ENCODE measurements around the gene C3orf20.

Gene C3orf20

DNA sequence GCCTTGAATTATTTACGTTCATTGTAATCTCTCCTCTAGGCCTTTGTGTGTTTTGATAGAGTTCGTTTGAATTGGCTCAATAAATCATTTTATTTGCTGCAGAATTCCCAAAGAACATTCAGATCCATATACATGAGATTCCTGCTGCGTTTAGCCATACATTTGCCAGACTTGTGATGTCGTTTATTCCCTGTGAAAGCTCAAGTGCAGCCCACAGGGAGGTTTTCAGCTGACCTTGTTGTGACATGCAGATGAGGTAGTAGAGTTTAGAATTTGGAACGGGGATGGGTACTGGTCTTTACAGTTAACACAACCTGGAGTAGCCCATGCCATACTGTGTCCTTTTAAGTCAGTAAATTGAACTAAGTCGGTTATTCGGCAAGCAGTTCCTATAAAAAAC, at the start of gene C3orf20:
Gene C3orf20 (plus strand): TSS at position 301 of the 400 bp plus-strand sequence. CDS start 7,573 bp downstream, outside the sequence.
- no peak for DNase-seq (ENCODE audit: low read depth)

DNA sequence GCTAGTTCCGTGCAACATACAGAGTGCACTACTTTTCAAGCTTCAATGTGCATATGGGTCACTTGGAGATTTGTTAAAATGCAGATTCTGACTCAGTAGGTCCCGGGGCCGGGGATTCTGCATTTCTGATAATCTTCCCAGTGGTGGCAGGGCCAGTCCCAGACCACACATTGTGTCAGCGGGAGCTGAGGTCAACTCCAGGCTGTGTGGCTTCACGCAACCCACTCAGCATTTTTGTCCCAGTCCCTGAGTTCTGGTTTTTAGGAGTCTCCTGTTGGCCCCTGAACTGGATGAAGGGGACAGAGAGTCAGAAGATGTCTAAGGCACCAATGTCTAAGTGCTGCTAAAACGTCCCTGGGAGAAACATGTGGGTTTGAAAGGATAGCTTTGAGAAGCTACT, 49.5 kb upstream of the C3orf20 start:
- no peak for DNase-seq (ENCODE audit: low read depth)

GRCh38 chr3:14627815-14628214, 47.1 kb upstream of the C3orf20 start:
- no peak for DNase-seq (ENCODE audit: low read depth)

- no peak for DNase-seq (ENCODE audit: low read depth)
Measured at GRCh38 chr3:14628406-14628805, 46.5 kb upstream of the C3orf20 start.

GRCh38 chr3:14630404-14631100, 44.4 kb upstream of the C3orf20 start:
- DNase-seq (ENCODE audit: low read depth) = no peak

DNA sequence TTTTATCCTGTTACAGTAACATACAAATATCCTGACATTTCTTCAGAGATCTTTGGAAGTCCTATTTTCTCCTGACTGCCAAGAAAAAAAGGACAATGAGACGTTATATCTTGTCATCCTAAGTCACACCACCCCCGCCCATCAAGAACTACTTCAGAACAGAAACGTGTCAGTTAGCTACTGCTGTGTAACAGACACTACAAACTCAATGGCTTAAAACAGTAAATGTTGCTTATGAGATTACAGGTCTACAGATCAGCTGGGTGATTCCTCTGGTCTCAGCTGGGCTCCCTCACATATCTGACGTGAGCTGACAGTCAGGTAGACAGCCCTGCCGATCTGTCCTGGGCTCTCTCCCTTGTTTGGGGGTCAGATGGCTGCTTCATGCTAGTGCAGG, 43.8 kb upstream of the C3orf20 start:
- DNase-seq (ENCODE audit: low read depth) = no peak

DNA sequence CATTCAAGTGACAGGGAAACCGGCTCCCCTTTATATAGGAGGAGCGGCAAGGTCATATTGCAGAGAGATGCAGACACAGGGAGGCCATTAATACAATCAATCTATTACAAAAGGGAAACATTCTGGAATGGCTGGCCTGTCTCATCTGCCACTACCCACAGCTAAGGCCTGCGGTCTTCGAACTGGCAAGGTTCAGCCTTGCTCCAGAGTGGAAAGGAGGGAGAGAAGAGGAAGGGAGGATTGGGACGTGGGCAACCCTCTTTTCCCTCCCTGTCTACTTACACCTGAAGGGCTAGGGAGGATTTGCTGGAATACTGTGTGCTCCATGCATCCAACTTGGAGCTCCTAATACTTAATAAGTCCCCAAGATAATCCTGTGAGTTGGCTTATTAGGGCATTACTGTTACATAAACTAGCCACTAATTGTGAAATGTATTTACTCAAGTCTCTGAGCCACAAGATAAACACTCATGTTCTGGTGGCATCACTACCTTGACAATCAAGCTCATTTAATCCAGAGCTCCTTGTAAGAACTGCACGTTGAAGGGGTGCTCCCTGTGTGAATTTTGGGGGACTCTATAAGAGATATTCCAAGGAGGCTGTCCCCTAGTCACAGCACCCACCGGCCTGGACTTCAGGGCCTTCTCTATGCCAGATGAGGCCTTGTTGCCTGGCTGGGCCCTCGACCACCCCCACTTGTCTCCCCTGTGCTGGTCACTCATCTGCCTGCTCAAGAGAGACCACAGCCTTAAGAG, 43.1 kb upstream of the C3orf20 start:
- no peak for DNase-seq (ENCODE audit: low read depth)

- DNase-seq (ENCODE audit: low read depth) = no peak
Measured at GRCh38 chr3:14632442-14632930, 42.5 kb upstream of the C3orf20 start.

- DNase-seq (ENCODE audit: low read depth) = no peak
Measured at GRCh38 chr3:14633417-14633816, 41.5 kb upstream of the C3orf20 start.

DNA sequence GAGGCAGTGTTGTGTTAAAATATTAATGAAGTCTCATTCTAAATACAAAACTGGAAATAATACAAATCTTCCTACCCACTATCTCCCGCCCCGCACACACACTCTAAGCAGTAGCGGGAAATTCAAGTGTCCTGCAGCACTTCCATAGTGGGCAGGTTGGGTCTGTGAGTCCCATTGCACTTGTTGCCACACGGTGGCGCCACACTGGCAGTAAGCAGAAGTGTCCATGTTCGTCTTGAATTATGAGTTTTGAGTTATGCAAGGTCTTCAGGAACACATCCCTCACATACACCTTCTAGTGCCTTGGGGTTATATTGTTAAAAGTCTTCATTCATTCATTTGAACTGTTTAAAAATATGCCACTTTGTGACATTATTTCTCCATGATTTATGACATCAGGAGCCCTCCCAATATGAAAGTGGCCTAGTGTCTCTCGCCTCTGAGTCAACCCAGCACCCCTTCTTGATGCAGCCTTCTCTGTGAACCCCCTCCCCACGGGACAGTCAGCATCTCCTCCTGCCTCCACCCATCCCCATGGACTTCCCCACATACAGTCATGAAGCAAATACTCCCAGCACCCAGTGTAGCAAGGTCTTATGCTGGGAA, 41.0 kb upstream of the C3orf20 start:
- DNase-seq (ENCODE audit: low read depth) = peak; percentile 47

- DNase-seq (ENCODE audit: low read depth) = no peak
Measured at GRCh38 chr3:14634763-14635400, 40.1 kb upstream of the C3orf20 start.

DNA sequence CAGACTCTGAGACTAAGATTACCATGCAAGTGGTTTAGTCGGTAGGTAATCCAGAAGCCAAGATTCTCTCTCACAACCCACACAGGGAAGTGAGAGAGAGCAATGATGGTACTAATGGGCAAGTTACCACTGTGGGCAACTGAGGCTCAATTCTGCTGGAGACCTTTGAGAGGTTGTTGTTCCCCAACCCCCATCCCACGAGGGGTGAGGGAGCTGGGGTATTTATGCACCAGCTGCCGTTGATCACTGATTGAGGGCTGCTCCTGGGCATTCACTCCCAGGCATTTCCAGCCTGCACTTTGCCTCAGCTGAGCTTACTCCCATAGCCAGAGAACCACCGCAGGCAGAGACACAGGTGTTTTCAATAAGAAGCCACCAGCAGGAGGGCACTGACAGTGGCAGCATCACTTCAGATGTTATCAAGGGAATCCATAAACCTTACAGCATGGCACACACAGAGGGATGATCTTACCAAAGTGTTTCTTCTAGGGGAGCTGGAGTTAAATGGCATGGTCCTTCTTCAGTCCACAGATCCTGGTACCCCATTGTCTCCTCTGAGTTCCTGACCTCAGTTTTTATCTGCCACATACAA, 38.3 kb upstream of the C3orf20 start:
- no peak for DNase-seq (ENCODE audit: low read depth)

DNA sequence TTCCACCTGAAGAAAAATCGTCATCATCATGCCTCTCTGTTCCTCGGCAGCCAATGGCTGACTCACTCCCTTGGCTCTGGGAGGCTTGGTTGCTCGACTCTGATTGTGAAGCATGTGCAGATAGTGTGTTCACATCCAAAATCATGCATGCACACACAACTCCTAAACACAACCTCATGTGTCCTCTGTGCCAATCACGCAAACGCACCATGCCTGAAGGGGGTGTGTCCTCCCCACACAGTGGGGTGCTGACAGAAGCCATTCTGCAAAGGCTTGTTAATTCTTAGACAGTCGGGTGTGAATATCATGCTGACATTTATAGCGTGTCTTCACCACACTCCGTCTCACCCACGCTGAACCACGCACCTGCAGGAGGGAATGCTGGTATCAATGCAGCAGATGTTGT, 34.8 kb upstream of the C3orf20 start:
- no peak for DNase-seq (ENCODE audit: low read depth)

- DNase-seq (ENCODE audit: low read depth) = no peak
Measured at GRCh38 chr3:14640734-14641133, 34.2 kb upstream of the C3orf20 start.

DNA sequence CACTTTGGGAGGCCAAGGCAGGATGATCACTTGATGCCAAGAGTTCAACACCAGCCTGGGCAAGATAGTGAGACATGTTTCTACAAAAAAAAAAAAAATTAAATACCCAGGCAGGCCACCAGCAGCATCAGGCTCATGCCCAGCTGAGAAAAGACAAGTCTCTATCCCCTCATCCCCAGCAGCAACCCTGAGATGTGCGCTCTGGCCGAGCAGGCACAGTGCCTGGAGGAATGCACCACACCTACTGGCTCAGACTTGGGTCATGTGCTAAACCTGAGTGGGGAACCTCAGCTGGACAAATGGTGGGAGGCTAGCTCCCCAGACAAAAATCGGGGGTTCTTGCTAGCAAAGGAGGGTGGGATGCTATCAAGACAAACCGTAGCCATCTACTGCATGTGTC, 33.6 kb upstream of the C3orf20 start:
- DNase-seq (ENCODE audit: low read depth) = no peak

GRCh38 chr3:14645453-14645852, 29.5 kb upstream of the C3orf20 start:
- no peak for DNase-seq (ENCODE audit: low read depth)

GRCh38 chr3:14646131-14646573, 28.8 kb upstream of the C3orf20 start:
- DNase-seq (ENCODE audit: low read depth) = no peak

DNA sequence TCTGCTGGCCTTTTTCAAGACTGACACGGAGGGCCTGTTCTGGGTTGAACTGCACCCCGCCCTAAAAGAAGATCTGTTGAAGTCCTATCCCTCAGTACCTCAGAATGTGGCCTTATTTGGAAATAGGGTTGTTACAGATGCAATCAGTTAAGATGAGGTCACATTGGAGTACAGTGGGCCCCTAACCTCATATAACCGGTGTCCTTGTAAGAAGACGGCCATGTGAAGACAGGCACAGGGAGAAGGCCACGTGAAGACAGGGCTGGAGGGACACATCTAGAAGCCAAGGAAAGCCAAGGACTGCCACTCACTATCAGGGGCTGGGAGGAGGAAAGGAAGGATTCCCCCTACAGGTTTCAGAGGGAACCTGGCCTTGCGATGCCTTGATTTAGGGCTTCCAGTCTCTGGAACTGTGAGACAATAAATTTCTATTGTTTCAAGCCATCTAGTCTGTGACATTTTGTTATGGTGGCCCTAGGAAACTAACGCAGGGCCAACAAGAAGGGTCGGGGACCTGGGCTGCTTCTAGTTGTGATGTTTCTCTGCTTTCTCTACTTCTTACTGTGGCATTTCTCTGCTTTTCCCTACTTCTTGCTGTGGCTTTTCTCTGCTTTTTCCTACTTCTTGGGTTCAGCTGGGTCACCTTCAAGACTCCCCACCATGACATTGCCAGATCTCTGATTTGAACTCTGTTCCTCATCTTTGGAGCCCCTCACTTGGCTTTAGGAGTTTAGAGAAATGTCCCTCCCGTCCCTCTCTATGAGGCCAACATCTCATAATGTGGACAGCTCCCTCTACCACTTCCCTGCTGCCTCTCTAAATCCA, 28.1 kb upstream of the C3orf20 start:
- no peak for DNase-seq (ENCODE audit: low read depth)

DNA sequence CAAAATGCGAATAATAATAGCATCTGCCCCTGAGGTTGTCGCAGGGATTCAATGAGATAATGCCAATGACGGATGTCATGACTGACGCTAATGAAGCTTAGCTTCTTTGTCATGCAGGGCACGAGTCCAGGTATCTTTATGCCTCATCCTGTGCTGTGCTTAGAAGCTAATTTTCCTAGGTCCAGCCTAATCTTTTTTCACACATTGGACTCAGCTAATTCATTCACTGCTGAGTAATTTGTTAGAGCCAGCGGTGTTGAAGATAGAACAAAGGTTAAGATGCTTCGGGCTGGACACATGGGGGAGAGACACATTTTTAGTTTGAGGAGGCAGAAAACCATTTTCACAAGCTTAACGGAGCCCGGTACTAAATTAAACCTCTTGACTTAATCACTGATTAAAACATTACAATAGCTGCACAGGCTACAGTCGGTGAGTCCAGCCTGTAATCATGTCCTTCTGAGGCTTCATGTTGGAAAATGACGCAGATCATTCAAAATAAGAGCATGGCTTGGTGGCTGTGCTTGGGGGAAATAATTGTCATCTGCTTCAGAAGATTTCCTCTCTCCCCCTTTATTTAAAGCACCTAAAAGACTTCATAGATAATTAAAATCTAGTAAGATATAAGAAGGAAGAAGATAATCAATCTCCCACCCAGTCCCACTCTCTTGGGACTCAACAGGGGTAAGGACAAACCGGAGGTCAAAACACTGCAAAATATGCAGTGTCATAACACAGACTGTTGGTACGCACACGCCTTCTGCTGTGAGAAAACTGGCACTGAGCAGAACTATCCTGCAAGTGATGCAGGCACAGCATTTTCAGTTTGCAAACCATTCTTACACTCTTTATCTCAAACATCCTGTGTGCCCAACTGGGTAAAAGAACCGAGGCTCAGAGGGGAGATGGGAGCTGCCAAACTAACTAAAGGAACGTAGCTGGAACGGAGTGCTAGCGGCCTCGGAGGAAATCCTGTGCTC, 26.7 kb upstream of the C3orf20 start:
- no peak for DNase-seq (ENCODE audit: low read depth)

- DNase-seq (ENCODE audit: low read depth) = no peak
Measured at GRCh38 chr3:14649466-14649865, 25.5 kb upstream of the C3orf20 start.

All from activated T-cell treated with anti-CD3 and anti-CD28 coated beads for 1 hour (primary cell).